HG03575 (cell line): ENCODE measurements around the gene DNAH7.
"Not testable (repeated sequence)": the region's sequence is repeated elsewhere in the genome, so short reads cannot be mapped to it uniquely, and the experiment has no call there.

ENCODE experiments used
- ATAC-seq: cut with Tn5 transposase; IDR thresholded peaks from one replicate; pipeline ENCODE4 v1.9.1; 2021; ENCODE audit not compliant: unreplicated experiment, insufficient number of reproducible peaks, low FRiP score; ENCODE audit errors: extremely low read depth

DNAH7 gene

GRCh38 chr2:195998070-195998469, 70.6 kb downstream of the DNAH7 start:
- ATAC-seq, result no peak

GRCh38 chr2:195995499-195995898, 73.1 kb downstream of the DNAH7 start:
- no peak for ATAC-seq

GRCh38 chr2:195993623-195994022, 75.0 kb downstream of the DNAH7 start:
- ATAC-seq, result no peak

DNA sequence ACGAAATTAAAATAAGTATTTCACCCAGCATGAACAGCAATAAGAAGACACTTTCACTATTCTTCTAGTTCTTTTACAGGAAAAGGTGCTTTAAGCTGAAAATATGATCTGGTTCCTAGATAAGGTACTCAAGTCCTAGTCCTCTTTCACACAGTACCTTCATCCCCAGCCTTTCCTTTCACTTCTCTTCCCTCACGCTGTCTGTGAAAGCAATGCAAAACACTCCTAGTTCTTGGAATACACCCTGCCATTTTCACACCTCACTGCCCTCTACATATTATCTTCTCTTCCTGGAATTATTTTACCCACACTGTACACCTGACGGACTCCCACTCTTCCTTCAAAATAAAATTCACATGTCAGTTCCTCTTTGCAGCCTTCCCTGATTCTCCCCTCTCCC, 82.9 kb downstream of the DNAH7 start:
- ATAC-seq, result no peak

DNA sequence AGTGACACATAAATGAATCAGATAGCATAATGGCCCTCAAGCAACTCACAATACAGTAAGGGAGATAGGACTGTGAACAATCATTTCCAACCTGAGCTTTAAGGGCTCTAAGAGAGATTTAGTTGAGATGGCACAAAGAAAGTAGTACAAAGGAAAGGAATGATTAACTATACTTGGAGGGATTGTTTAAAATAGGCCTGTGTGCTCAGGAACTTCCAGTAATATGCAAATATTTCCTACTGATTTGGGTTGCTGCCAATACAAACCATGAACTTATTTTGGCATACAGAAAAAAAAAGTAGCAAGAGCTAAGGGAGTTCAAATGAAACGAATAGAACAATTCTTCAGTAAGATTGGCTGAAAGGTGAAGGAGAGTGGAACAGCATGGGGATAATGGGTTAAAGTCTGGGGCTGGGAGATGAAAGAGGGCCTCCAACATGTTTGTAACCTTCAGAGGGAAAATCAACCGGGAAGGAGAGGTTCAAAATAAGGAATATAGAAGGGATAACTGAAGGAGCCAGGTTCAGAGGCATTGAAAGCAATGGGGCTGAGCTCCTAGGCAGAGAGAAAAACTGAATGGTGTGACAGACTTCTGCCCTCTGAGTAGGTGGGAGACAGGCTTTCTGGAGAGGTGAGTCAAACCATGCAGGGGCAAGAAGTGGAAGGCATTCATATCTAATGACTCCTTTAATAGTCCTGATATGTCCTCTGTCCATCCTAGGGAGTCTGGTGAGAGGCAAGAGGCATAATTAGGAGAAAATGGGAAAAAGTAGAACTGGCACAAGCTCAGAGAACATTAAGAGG, 83.5 kb downstream of the DNAH7 start:
- ATAC-seq, result no peak

DNA sequence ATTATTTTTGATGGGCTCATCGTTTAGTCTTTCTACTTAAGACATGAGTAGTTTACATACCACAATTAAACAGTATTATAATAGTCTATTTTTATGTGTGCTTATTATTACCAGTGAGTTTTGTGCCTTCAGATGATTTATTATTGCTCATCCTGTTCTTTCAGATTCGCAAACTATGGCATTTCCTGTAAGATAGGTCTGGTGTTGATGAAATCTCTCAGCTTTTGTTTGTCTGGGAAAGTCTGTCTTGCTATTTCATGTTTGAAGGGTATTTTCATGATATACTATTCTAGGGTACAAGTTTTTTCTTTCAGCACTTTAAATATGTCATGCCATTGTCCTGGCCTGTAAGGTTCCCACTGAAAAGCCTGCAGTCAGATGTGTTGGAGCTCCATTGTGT, 101.3 kb downstream of the DNAH7 start:
- ATAC-seq, result no peak

DNA sequence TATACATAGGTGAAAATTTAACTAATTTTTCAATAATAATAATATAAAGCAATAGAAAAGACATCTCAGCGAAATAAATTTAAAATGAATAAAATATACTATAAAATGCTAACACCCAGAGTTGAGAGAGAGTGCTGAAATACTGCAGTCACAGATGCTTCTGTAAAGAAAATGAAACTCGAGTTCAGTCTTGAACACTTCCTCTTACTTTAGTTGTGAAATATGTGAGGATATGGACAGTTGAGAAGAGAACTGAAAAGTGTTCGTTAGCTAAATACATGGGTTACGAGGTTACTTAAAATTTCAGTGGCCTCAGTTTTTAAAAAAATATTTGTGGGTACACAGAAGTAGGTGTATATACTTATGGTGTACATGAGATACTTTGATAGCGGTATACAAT, 106.8 kb downstream of the DNAH7 start:
- ATAC-seq, result peak; percentile 71

- ATAC-seq, result no peak
Measured at GRCh38 chr2:195959341-195959740, 109.3 kb downstream of the DNAH7 start.

- ATAC-seq, result no peak
Measured at GRCh38 chr2:195956725-195957124, 111.9 kb downstream of the DNAH7 start.

DNA sequence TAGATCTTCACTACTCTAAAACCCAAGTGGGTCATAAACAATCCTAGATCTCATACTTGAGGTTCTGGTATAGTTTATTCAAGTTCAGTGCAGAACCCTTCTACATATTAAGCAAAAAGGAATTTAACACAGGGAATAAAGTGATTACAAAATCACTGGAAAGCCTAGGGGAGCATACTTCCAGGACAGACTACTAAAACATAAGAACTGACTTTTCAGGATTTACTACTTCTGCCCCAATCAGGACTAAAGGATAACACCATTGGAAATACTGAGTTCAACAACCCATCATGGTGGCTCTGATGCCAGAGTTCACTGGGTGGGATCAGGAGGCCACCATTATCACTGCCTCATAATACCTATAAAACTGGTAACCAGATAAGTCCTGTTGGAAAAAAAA, 123.6 kb downstream of the DNAH7 start:
- no peak for ATAC-seq

DNA sequence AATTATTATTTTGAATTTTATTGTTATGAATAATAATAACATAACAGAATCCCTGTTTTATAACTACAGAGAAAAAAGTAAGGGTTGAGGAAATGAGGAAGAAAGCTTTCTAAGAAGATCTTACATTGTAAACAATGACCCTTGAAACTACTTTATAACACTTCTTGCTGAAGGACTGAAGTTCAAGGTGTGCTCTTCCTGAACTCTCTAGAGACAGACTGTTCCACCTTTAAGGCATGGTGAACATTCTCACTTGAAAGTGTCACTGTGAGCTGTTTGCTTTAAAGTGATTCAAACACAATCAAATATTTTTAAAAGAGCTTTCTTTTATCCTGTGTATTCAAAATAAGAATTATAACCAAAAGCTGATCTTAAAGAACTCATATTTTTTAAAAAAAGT, 131.5 kb downstream of the DNAH7 start:
- no peak for ATAC-seq

DNA sequence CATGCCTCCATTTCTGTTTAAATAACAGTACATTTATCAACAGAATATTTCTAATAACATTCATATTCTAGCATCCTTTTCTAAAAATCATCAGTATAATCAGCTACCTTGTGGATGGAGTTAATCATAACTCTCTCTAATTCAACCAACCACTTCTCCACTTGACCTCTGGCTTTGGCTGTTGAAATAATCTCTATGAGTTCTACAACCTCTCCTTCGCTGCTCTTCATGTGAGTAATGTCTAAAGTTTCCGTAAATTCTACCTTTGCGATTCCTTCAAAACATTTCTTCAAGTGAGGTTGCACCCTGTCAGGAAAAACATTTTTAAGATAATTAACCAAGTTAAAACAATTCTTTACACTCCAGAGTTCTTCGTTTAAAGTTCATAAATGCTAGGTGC, 134.2 kb downstream of the DNAH7 start:
- ATAC-seq, result no peak

- no peak for ATAC-seq
Measured at GRCh38 chr2:195929531-195929930, 139.1 kb downstream of the DNAH7 start.

DNA sequence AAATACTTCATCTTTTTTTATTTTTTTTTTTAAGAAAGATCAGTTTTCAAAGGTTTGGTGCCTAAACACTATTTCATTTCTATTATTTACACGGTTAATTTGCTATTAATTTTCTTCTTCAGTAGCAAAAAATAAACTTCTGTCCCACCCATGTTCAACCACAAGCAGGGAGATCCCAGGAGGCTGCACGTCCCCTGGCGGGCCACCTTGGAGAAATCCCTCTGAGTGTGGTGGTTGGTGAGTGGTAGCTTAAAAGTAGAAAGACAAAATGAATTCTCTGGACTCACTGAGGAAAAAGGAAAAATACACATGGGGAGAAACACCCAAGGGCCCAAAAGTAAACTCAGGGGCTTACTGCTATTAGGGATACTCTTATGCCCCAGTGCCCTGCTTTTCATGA, 143.5 kb downstream of the DNAH7 start:
- no peak for ATAC-seq

- no peak for ATAC-seq
Measured at GRCh38 chr2:195923889-195924288, 144.7 kb downstream of the DNAH7 start.

GRCh38 chr2:195917021-195917600, 151.5 kb downstream of the DNAH7 start:
- not testable (repeated sequence) for ATAC-seq

DNA sequence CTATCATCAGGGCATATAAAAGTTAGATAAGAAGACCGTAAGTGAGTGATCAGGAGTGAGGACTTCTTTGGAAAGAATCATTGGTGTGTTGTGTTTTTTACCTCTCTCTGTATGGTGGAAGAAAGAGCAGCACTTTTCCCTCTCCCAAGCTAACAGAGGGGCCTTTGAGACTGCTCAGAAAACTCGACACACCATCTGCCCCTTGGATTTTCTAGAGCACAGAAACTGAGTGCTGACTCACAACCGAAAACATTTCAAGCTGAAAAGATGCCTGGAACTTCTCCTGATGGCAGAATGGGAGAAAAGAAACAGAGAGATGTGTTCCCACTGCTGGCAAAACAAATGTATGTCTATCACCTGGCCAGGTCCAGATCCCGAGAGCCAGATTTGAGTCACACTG, 156.6 kb downstream of the DNAH7 start:
- ATAC-seq, result no peak

DNA sequence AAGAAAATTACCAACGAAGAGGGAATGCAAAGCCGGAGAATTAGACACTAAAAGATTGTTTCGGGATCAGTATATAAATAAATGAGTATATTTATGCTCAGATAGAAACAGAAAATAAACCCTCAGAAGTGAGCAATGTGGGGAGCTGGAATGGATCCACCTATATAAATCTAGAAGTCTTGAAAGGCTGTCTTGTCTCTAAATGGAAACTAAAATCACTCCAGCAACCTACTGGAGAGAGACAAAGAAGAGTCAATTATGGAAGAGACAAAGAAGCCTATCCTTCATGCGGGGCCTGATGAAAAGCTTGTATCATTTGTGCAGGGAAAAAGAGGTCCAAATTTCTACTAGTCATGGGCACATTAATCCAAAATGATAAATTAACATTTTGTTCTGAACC, 158.1 kb downstream of the DNAH7 start:
- ATAC-seq, result no peak

DNA sequence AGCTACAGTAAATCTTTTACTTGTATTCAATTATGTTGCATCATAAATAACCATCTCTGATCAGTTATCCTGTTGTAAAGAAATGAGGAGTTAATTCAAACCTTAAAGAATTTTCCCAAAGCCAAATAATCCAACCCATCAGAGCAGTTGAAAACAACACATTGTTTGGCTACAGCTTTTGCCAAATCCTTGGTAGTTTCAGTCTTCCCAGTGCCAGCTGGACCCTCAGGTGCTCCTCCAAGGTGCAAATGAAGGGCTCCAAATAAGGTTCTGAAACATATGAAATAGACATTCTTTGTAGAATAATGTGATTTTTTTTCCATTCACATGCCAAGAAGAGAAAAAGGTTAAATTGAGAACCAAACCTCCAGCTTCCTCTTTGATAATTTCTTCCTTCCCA, 158.7 kb downstream of the DNAH7 start:
- no peak for ATAC-seq

DNA sequence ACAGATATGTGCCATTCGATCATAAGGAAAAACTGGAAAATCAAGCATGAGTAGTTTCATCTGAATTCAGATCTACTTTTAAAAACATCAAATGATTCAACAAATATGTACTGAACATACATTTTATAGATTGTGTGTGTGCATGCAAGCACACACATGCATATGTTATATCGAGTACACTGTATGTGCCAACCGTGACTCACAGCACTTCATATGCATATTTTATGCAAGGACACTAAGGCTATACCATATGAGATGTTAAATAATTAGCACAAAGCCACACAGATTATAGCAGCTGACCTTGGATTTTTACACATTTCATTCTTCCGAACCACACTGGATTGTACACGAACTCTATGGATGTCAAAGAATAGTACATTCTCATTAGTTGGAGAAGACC, 161.2 kb downstream of the DNAH7 start:
- ATAC-seq, result no peak

- no peak for ATAC-seq
Measured at GRCh38 chr2:195903956-195904355, 164.7 kb downstream of the DNAH7 start.
